BLaER1 (cell line): ENCODE measurements around the gene RFTN2.
"Not testable (repeated sequence)": the region's sequence is repeated elsewhere in the genome, so short reads cannot be mapped to it uniquely, and the experiment has no call there.

ENCODE experiments used
- H3K27ac ChIP-seq: shearing (Covaris generic); formaldehyde crosslinking; 2 replicates; pipeline ENCODE4 v1.8.1; 2022
- H3K27me3 ChIP-seq: shearing (Covaris generic); formaldehyde crosslinking; 2 replicates; pipeline ENCODE4 v1.8.1; 2022
- H3K36me3 ChIP-seq: shearing (Covaris generic); formaldehyde crosslinking; 2 replicates; pipeline ENCODE4 v1.8.1; 2022
- H3K4me1 ChIP-seq: shearing (Covaris generic); formaldehyde crosslinking; 2 replicates; pipeline ENCODE4 v1.8.1; 2022
- H3K4me2 ChIP-seq: shearing (Covaris generic); formaldehyde crosslinking; 2 replicates; pipeline ENCODE4 v1.8.1; 2022
- H3K4me3 ChIP-seq: shearing (Covaris generic); formaldehyde crosslinking; 2 replicates; pipeline ENCODE4 v1.8.1; 2022
- H3K9ac ChIP-seq: shearing (Covaris generic); formaldehyde crosslinking; 2 replicates; pipeline ENCODE4 v1.8.1; 2022
- H3K9me3 ChIP-seq: shearing (Covaris generic); formaldehyde crosslinking; 2 replicates; pipeline ENCODE4 v1.8.1; 2022
- H4K20me1 ChIP-seq: shearing (Covaris generic); formaldehyde crosslinking; 2 replicates; pipeline ENCODE4 v1.8.1; 2022
- Cebpa-rat ChIP-seq: shearing (Covaris generic); IDR thresholded peaks from 2 replicates; pipeline ENCODE4 v1.8.1; 2022

Gene RFTN2

DNA sequence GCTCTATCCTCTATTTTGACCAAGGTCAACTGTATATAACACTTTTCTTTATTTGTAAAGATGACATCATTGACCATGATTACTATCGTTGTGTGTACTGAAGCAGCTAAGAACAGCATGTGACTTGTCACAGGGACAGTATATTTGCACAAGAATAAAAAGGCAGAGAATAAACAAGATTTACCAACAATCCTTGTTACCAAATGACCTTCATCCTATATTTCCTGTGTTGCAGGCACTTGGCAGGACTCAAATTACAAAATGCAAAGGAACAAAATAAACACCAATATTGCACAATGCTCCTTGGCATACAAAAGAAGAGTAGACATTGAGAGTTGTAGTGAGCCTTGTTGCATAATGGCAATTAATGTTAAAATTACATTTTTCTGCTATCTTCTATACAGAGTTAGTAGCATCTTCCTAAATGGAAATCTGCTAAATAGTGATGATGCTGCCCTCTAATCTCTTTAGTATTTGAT lies 61.8 kb downstream of the RFTN2 start:
- Histone ChIP-seq H3K27me3 (no peaks in the 10 kb centered on the region), H3K9ac (no peak overlapping the region), H3K4me1 (no peaks in the 10 kb centered on the region), H3K36me3 (no peaks in the 10 kb centered on the region), H3K27ac (no peak overlapping the region), H4K20me1 (no peaks in the 10 kb centered on the region), H3K9me3 (0 out of 2 replicates have a peak, but pooled peaks cover 3% of the 10 kb centered on the region), H3K4me2 (no peak overlapping the region), H3K4me3 (no peak overlapping the region)
- no peak for TF ChIP-seq Cebpa-rat

DNA sequence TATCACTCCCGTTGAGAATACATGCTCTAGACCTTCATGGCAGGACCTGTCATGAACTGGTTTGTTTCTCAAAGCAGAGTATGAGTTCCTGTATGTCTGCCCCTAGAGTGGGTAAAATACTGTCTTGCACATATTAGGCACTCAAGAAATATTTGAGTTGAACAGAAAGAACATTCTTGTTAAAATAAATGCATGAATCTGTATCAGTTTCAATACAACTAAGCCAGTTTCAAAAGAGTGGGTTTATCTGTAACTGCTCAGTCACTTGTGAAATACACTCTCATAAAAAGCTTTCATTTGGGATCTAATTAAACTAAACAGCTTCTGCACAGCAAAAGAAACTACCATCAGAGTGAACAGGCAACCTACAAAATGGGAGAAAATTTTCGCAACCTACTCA lies 69.2 kb downstream of the RFTN2 start:
- H3K27ac ChIP-seq, result no peak overlapping the region

DNA sequence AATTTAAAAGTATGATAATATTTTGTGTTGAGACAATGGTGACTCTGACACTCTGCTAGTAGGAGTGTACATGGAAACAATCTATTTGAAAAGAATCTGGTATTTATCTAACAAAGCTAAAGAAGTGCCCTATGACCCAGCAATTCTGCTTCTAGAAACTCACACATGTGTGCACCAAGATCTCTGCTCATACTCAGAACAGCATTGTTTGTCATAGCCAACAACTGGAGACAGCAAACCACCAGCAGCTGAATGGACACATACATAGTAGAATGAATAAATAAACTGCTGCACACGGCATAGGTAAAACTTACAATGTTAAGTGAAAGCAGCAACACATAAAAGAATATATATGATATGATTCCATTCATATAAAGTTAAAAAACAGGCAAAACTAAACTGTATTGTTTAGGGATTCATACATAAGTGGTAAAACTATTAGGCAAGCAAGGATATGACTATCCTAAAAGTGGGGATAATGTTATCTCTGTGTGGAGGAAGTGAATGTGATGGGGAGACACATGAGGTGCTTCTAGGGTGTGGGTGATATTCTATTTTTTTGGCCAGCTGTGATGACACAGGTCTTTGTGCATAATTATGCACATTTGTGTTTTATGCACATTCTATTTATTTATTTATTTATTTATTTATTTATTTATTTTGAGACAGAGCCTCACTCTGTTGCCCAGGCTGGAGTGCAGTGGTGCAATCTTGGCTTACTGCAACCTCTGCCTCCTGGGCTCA lies 71.1 kb downstream of the RFTN2 start:
- H3K36me3 ChIP-seq, result no peaks in the 10 kb centered on the region
- H3K27ac ChIP-seq, result no peak overlapping the region
- H3K4me1 ChIP-seq, result no peaks in the 10 kb centered on the region
- no peak overlapping the region for H3K4me3 ChIP-seq
- H4K20me1 ChIP-seq, result no peaks in the 10 kb centered on the region
- H3K27me3 ChIP-seq, result no peaks in the 10 kb centered on the region
- no peaks in the 10 kb centered on the region for H3K9me3 ChIP-seq
- H3K4me2 ChIP-seq, result no peak overlapping the region
- H3K9ac ChIP-seq, result no peak overlapping the region
- TF ChIP-seq Cebpa-rat, result no peak

More for the DNA sequence above, 69.2 kb downstream of the RFTN2 start:
- Histone ChIP-seq H3K9me3 (0 out of 2 replicates have a peak, but pooled peaks cover 3% of the 10 kb centered on the region), H3K36me3 (no peaks in the 10 kb centered on the region), H3K4me3 (no peak overlapping the region), H4K20me1 (no peaks in the 10 kb centered on the region), H3K4me2 (no peak overlapping the region), H3K4me1 (no peaks in the 10 kb centered on the region), H3K9ac (no peak overlapping the region), H3K27me3 (no peaks in the 10 kb centered on the region)
- TF ChIP-seq Cebpa-rat, result no peak

DNA sequence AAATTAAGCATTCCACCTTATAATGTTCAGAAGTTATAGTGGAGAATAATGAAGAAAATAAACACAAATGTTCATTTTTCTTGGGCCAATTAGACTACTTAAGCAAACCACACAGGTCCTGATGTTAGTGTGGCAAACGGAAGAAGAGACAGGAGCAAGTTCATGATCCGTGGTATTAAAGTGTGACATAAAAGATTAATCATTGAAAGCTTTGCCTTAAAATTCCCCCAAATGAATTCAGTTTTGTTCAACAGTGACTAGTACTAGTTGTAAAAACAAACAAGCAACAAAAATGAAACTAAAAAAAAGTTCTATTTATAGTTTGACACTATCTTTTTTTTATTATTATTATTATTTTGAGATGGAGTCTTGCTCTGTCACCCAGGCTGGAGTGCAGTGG lies 73.7 kb downstream of the RFTN2 start:
- H4K20me1 ChIP-seq, result no peaks in the 10 kb centered on the region
- no peaks in the 10 kb centered on the region for H3K36me3 ChIP-seq
- no peaks in the 10 kb centered on the region for H3K27me3 ChIP-seq
- no peak overlapping the region for H3K9ac ChIP-seq
- no peaks in the 10 kb centered on the region for H3K9me3 ChIP-seq
- no peak for TF ChIP-seq Cebpa-rat
- no peak overlapping the region for H3K27ac ChIP-seq
- no peak overlapping the region for H3K4me2 ChIP-seq
- no peak overlapping the region for H3K4me3 ChIP-seq
- no peaks in the 10 kb centered on the region for H3K4me1 ChIP-seq

DNA sequence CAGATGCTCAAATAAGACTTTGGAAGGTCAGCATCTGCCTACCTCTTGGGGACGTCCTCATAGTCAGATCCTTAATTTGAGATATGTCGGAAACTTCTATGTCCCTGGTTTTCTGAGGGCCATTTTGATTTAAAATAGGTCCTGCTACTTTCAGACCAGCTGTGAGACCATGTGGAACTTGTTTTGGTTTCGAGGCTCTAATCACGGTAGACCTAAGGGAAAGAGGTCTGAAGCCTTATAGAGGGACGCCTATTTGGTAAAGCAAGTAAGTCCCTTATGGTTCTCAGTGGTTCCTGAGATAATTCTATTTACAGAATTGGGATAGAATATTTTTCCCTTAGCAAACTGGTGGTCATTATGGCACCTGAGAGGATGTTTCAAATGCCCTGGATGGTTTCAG lies 75.1 kb downstream of the RFTN2 start:
- no peaks in the 10 kb centered on the region for H3K36me3 ChIP-seq
- TF ChIP-seq Cebpa-rat, result no peak
- H3K27ac ChIP-seq, result no peak overlapping the region
- no peak overlapping the region for H3K9ac ChIP-seq
- no peaks in the 10 kb centered on the region for H4K20me1 ChIP-seq
- H3K27me3 ChIP-seq, result no peaks in the 10 kb centered on the region
- H3K4me1 ChIP-seq, result no peaks in the 10 kb centered on the region
- no peaks in the 10 kb centered on the region for H3K9me3 ChIP-seq
- no peak overlapping the region for H3K4me3 ChIP-seq
- no peak overlapping the region for H3K4me2 ChIP-seq

DNA sequence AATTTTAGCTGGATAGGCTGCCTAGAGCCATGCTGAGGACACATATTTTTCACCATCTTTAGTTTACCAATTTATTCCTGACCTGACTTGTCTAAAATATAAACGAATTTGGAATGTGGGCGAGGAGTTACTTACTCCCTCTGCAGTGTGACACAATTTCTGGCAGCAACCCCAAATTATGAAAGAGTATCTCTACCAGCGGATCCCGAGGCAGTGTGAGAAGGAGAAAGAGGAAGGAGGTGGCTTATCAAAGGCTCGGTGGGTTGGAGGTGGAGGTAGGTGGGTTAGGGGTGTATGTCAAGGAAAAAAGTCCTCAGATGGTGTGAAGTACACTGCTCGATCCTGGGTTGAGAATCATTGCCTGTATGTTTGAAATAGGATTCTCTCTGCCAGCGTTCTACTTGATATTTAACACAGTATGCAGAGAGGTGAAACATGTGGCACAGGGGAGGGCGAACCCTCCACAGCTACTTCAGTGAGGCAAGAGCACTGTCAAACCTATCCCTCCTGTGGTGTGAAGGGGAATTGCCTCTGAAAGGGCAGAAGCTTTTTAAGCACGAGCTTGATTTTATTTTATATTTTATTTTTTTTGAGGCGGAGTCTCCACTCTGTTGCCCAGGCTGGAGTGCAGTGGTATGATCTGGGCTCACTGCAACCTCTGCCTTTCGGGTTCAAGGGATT lies 76.0 kb downstream of the RFTN2 start:
- H4K20me1 ChIP-seq, result no peaks in the 10 kb centered on the region
- TF ChIP-seq Cebpa-rat, result no peak
- no peak overlapping the region for H3K27ac ChIP-seq
- no peaks in the 10 kb centered on the region for H3K9me3 ChIP-seq
- no peaks in the 10 kb centered on the region for H3K4me1 ChIP-seq
- no peak overlapping the region for H3K4me2 ChIP-seq
- no peak overlapping the region for H3K9ac ChIP-seq
- no peaks in the 10 kb centered on the region for H3K27me3 ChIP-seq
- no peaks in the 10 kb centered on the region for H3K36me3 ChIP-seq
- no peak overlapping the region for H3K4me3 ChIP-seq

DNA sequence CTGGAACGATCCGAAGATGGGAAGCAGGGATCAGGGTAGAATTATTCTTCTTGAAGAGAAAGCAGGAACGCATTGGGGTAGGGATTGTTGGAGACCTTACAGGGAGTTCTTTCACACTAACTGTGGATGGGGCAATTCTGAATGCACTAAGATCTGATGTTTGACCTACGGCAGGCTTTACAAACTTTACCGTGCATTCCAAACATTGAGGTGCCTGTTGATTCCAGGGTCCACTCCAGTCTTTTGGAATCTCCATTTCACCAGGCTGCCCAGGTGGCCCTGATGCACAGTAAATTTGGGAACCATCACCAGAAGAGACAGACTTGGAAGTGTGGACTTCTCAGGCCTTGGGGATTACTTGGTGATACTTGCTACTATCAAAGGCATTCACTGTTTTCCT lies 76.9 kb downstream of the RFTN2 start:
- Histone ChIP-seq H3K4me1 (no peaks in the 10 kb centered on the region), H4K20me1 (no peaks in the 10 kb centered on the region), H3K4me3 (no peak overlapping the region), H3K9ac (no peak overlapping the region), H3K9me3 (no peaks in the 10 kb centered on the region), H3K27me3 (no peaks in the 10 kb centered on the region), H3K36me3 (no peaks in the 10 kb centered on the region), H3K27ac (no peak overlapping the region), H3K4me2 (no peak overlapping the region)
- TF ChIP-seq Cebpa-rat, result no peak

DNA sequence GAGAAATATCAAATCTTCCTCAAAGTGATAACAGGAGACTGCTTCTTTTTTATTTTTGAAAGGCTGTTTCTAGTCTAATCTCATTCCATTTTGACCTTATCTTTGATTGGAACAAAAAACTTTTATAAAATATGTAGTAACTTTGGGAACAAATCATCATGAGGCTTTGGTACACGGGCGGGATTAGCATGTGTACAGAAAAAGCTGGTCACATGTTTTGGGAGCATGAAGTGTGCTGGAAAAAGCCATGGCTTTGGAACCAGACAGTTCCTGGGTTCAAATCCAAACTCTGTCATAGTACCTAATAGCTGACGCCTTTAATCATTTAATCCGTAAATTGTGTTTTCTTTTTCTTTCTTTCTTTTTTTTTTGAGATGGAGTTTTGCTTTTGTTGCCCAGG lies 78.2 kb downstream of the RFTN2 start:
- H3K27ac ChIP-seq, result no peak overlapping the region
- H3K4me3 ChIP-seq, result no peak overlapping the region
- H3K4me2 ChIP-seq, result no peak overlapping the region
- H4K20me1 ChIP-seq, result no peaks in the 10 kb centered on the region
- H3K36me3 ChIP-seq, result no peaks in the 10 kb centered on the region
- H3K4me1 ChIP-seq, result no peaks in the 10 kb centered on the region
- no peak for TF ChIP-seq Cebpa-rat
- H3K9me3 ChIP-seq, result no peaks in the 10 kb centered on the region
- H3K9ac ChIP-seq, result no peak overlapping the region
- H3K27me3 ChIP-seq, result no peaks in the 10 kb centered on the region

DNA sequence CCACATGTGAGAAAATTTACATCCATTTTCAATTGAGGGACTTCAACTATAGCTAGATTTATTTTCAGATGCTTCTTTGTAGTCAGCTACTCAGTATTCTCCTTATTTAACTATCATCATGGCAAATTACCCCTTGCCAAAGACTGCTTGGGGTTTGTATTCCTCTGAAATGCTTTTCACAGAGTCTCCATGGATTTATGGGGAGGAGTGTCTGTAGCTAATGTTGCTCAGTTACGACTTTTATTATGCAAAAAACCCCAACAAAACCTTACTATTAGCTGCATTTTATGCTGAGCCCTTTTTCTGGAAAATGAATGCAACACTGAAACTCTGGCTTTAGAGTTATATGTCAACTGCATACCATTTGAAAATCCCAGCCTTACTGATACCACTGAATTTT lies 78.6 kb downstream of the RFTN2 start:
- no peak for TF ChIP-seq Cebpa-rat
- Histone ChIP-seq H3K27ac (no peak overlapping the region), H3K9ac (no peak overlapping the region), H3K27me3 (no peaks in the 10 kb centered on the region), H3K9me3 (0 out of 2 replicates have a peak, but pooled peaks cover under 1% of the 10 kb centered on the region), H3K4me3 (no peak overlapping the region), H3K36me3 (no peaks in the 10 kb centered on the region), H4K20me1 (no peaks in the 10 kb centered on the region), H3K4me2 (no peak overlapping the region), H3K4me1 (no peaks in the 10 kb centered on the region)

DNA sequence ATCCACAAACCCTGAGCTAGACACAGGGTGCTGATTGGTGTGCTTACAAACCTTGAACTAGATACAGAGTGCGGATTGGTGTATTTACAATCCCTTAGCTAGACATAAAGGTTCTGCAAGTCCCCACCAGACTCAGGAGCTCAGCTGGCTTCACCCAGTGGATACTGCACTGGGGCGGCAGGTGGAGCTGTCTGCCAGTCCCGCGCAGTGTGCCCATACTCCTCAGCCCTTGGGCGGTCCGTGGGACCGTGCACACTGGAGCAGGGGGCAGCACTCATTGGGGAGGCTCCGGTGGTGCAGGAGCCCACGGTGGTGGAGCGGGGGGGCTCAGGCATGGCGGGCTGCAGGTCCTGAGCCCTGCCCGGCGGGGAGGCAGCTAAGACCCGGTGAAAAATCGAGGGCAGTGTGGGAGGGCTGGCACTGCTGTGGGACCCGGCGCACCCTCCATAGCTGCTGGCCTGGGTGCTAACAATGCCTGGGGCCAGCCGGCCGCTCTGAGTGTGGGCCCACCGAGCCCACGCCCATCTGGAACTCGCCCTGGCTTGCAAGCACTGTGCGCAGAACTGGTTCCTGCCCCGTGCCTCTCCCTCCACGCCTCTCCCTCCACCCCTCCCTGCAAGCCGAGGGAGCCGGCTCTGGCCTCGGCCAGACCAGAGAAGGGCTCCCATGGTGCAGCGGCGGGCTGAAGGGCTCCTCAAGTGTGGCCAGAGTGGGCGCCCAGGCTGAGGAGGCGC lies 83.9 kb downstream of the RFTN2 start:
- Histone ChIP-seq H3K9ac (no peak overlapping the region), H3K9me3 (0 out of 2 replicates have a peak, but pooled peaks cover 14% of the 10 kb centered on the region), H3K36me3 (no peaks in the 10 kb centered on the region), H4K20me1 (no peaks in the 10 kb centered on the region), H3K4me1 (no peaks in the 10 kb centered on the region), H3K4me3 (no peak overlapping the region), H3K27ac (no peak overlapping the region), H3K4me2 (no peak overlapping the region), H3K27me3 (no peaks in the 10 kb centered on the region)
- TF ChIP-seq Cebpa-rat, result no peak

DNA sequence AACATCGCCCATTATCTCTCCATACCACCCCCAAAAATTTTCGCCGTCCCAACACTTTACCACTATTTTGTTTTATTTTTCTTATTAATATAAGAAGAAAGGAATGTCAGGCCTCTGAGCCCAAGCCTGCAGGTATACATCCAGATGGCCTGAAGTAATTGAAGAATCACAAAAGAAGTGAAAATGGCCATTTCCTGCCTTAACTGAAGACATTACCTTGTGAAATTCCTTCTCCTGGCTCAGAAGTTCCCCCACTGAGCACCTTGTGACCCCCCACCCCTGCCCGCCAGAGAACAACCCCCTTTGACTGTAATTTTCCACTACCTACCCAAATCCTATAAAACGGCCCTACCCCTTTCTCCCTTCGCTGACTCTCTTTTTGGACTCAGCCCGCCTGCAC lies 88.1 kb downstream of the RFTN2 start:
- not testable (repeated sequence) for H3K27ac ChIP-seq, H3K9ac ChIP-seq

DNA sequence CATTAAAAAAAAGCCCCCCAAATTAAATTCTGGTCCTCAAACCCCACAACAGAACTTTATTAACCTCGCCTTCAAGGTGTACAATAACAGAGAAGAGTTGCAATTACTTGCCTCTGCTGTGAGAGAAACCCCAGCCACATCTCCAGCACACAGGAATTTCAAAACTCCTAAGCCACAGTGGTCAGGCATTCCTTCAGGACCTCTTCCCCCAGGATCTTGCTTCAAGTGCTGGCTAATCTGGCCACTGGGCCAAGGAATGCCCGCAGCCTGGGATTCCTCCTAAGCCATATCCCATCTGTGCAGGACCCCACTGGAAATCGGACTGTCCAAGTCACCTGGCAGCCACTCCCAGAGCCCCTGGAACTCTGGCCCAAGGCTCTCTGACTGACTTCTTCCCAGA lies 95.2 kb downstream of the RFTN2 start:
- H3K27me3 ChIP-seq, H3K36me3 ChIP-seq, H3K4me1 ChIP-seq, H3K27ac ChIP-seq, H3K4me2 ChIP-seq, H3K9ac ChIP-seq, H4K20me1 ChIP-seq, H3K4me3 ChIP-seq, H3K9me3 ChIP-seq: not testable (repeated sequence)

More for the DNA sequence above, 88.1 kb downstream of the RFTN2 start:
- H3K9me3 ChIP-seq, result 0 out of 2 replicates have a peak, but pooled peaks cover 14% of the 10 kb centered on the region
- not testable (repeated sequence) for H3K4me1 ChIP-seq, H3K4me2 ChIP-seq, H4K20me1 ChIP-seq, H3K36me3 ChIP-seq, H3K27me3 ChIP-seq, H3K4me3 ChIP-seq

DNA sequence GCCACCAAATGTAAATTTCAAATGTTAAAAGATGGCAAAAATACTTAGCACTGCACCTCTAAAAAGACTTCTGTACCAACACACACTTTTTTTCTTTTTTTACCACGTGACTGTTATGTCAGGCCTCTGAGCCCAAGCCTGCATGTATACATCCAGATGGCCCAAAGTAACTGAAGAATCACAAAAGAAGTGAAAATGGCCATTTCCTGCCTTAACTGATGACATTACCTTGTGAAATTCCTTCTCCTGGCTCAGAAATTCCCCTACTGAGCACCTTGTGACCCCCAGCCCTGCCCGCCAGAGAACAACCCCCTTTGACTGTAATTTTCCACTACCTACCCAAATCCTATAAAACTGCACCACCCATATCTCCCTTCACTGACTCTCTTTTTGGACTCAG lies 97.1 kb downstream of the RFTN2 start:
- H3K4me2 ChIP-seq, H3K4me3 ChIP-seq, H3K9ac ChIP-seq: not testable (repeated sequence)

More for the DNA sequence above, 97.1 kb downstream of the RFTN2 start:
- Histone ChIP-seq H3K36me3 (peaks cover 13% of the 10 kb centered on the region; the same call in 1 of the 2 replicates), H3K9me3 (peaks cover 20% of the 10 kb centered on the region)
- H3K27me3 ChIP-seq, H3K27ac ChIP-seq, H3K4me1 ChIP-seq, H4K20me1 ChIP-seq: not testable (repeated sequence)
